ENCODE measurements around the gene STYXL1. TPM values are rescaled to one million over a fixed set of nuclear protein-coding genes. Genes with fewer than 3 reads are reported as not detected.

Gene STYXL1
- total RNA-seq, 1 experiment from 2014 or later: 42.3 TPM

DNA sequence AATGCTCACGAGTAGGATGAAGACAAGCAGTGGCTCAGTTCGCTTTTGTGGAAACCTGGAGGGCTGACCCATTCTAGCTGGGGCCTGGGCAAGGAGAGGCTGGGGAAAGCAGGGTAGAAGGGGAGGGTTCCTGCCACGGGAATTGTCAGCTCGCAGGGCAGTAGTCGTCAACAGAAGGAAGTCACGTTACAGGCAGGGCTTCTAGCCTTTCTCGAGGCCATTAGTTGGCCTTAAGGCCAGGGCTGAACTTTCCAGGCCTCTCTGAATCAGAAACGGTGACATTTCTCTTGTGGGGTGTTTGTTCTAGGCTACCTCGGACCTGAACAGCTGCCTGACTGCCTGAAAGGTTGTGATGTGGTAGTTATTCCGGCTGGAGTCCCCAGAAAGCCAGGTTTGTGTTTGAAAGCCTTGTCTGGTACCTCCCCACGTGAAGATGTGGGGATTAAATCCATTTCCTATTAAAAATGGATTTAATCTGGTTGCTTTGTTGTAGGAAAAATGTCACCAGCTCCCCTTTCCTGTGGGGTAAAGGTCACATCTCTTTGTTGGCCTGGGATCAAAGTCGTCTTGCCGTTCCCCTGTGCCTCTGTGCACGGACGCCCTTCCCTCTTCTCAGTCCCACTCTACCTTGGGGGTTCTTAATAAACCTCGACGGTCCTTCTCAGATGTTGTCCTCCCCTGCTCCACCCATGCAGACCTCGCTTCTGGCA, 9.5 kb upstream of the STYXL1 start:
- no peak for DNase-seq
- H3K36me3 ChIP-seq (ENCODE audit: control insufficient read depth, insufficient read depth, low read length): peaks cover 2% of the 10 kb centered on the region
- no TSS peak for BruUV-seq (replicated peaks)
- POLR2A ChIA-PET: interaction anchor here (1.4 kb wide), 1 partner anchor 9 kb away, joined by 5 read pairs; the partner anchor contains the start of genes MDH2 and STYXL1
- no peaks in the 10 kb centered on the region for H3K27me3 ChIP-seq (replicated peaks; ENCODE audit: control insufficient read depth, insufficient read depth, low read length)
- no peak overlapping the region for H3K27ac Mint-ChIP-seq (ENCODE audit: unreplicated experiment)
- no peaks in the 10 kb centered on the region for H3K27me3 Mint-ChIP-seq (ENCODE audit: insufficient read depth, unreplicated experiment)
- CTCF ChIA-PET: no interaction called here
- intact Hi-C loops (cut with micrococcal nuclease; ENCODE audit: unreplicated experiment): no loop called here
- H3K36me3 Mint-ChIP-seq (ENCODE audit: insufficient read depth, unreplicated experiment): peaks cover 76% of the 10 kb centered on the region
- no peaks in the 10 kb centered on the region for H3K9me3 ChIP-seq
- H3K4me1 ChIP-seq: no peaks in the 10 kb centered on the region
- TF ChIP-seq, protein P1, sequence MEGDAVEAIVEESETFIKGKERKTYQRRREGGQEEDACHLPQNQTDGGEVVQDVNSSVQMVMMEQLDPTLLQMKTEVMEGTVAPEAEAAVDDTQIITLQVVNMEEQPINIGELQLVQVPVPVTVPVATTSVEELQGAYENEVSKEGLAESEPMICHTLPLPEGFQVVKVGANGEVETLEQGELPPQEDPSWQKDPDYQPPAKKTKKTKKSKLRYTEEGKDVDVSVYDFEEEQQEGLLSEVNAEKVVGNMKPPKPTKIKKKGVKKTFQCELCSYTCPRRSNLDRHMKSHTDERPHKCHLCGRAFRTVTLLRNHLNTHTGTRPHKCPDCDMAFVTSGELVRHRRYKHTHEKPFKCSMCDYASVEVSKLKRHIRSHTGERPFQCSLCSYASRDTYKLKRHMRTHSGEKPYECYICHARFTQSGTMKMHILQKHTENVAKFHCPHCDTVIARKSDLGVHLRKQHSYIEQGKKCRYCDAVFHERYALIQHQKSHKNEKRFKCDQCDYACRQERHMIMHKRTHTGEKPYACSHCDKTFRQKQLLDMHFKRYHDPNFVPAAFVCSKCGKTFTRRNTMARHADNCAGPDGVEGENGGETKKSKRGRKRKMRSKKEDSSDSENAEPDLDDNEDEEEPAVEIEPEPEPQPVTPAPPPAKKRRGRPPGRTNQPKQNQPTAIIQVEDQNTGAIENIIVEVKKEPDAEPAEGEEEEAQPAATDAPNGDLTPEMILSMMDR (IDR thresholded peaks at IDR 0.05; ENCODE audit: insufficient read depth in 1 of 2, low read depth in 1 of 2, low read length in 1 of 2, severe bottlenecking in 1 of 2, unreplicated experiment in 1 of 2): no peak
- peaks cover 6% of the 10 kb centered on the region for H3K4me1 Mint-ChIP-seq (ENCODE audit: low read depth, unreplicated experiment)
- H3K9me3 Mint-ChIP-seq (ENCODE audit: unreplicated experiment): no peaks in the 10 kb centered on the region
- no peak overlapping the region for H3K4me3 Mint-ChIP-seq (ENCODE audit: unreplicated experiment)
- no peak overlapping the region for H3K4me3 ChIP-seq (ENCODE audit: low read depth, low read length)

DNA sequence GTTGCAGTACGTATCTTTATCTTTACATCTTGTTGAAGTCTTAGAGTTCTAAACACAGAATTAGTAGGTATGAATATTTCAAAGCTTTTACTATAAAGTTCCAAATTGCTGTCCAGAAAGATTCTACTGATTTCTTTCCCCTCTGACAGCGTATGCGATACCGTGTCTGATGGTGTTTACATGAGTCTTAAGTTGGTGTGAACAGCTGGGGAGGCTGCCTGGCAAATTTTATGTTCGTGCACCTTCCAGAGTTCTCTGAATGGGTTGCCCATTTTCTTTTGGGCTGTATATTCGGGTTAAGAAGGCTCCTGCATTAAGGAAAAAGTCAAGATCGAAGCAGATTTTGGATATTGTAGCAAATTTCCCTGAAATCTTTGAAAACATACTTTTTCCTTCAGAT, 8.4 kb upstream of the STYXL1 start:
- H3K27ac Mint-ChIP-seq (ENCODE audit: unreplicated experiment): no peak overlapping the region
- Histone ChIP-seq H3K4me1 (no peaks in the 10 kb centered on the region), H3K9me3 (no peaks in the 10 kb centered on the region), H3K27me3 (replicated peaks; ENCODE audit: control insufficient read depth, insufficient read depth, low read length) (no peaks in the 10 kb centered on the region), H3K4me3 (ENCODE audit: low read depth, low read length) (no peak overlapping the region), H3K36me3 (ENCODE audit: control insufficient read depth, insufficient read depth, low read length) (peaks cover 2% of the 10 kb centered on the region)
- CTCF ChIA-PET: no interaction called here
- H3K4me3 Mint-ChIP-seq (ENCODE audit: unreplicated experiment): no peak overlapping the region
- intact Hi-C loops (cut with micrococcal nuclease; ENCODE audit: unreplicated experiment): no loop called here
- DNase-seq: no peak
- no TSS peak for BruUV-seq (replicated peaks)
- no peaks in the 10 kb centered on the region for H3K9me3 Mint-ChIP-seq (ENCODE audit: unreplicated experiment)
- H3K36me3 Mint-ChIP-seq (ENCODE audit: insufficient read depth, unreplicated experiment): peaks cover 74% of the 10 kb centered on the region
- H3K4me1 Mint-ChIP-seq (ENCODE audit: low read depth, unreplicated experiment): peaks cover 6% of the 10 kb centered on the region
- POLR2A ChIA-PET: interaction anchor here (0.7 kb wide), 1 partner anchor 36 kb away, joined by 5 read pairs; no protein-coding TSS in a partner anchor
- TF ChIP-seq, protein P1 (IDR thresholded peaks at IDR 0.05; ENCODE audit: insufficient read depth in 1 of 2, low read depth in 1 of 2, low read length in 1 of 2, severe bottlenecking in 1 of 2, unreplicated experiment in 1 of 2): no peak
- no peaks in the 10 kb centered on the region for H3K27me3 Mint-ChIP-seq (ENCODE audit: insufficient read depth, unreplicated experiment)

DNA sequence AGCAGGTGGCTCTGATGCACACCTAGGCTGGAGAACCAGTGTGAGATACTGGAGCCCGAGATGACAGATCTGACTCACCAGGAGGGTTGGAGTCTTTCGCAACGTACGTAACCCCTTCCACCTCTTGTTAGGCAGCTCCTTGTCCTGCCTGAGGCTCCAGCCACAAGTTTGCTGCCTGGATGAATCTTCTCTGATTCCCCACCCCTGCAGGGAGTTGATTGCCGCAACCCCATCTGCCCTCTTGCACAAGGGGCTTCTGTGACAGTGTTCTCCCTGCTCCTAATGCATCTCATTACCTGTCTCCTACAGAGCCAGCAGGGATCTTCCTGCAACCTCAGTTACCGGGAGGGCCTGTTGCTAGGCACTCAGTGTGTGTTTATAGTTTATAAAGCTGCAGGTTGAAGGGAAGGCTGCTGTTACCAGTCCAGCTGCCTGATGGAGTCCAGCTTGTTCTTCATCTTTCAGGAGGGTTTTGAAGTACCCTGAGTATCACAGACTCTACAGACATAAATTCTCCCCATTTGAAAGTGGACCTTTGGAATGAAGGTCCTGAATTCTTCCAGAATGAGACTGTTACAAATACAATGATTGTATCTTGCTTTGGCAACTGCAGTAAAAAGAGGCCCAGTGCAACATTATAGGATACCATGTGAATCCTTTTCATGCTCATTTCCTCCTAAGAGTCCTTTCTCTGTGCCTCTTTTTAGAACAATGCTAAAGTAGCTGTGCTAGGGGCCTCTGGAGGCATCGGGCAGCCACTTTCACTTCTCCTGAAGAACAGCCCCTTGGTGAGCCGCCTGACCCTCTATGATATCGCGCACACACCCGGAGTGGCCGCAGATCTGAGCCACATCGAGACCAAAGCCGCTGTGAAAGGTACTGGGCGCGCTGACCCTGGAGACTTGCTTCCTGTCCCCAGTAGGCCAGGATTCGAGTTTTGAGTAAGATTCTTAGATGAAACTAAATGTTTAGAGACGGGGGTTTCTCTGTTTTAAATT, 6.6 kb upstream of the STYXL1 start:
- Mint-ChIP-seq H3K27ac (ENCODE audit: unreplicated experiment) (no peak overlapping the region), H3K36me3 (ENCODE audit: insufficient read depth, unreplicated experiment) (peaks cover 77% of the 10 kb centered on the region), H3K27me3 (ENCODE audit: insufficient read depth, unreplicated experiment) (no peaks in the 10 kb centered on the region), H3K9me3 (ENCODE audit: unreplicated experiment) (no peaks in the 10 kb centered on the region), H3K4me1 (ENCODE audit: low read depth, unreplicated experiment) (peaks cover 18% of the 10 kb centered on the region), H3K4me3 (ENCODE audit: unreplicated experiment) (no peak overlapping the region)
- ChIA-PET CTCF (no interaction called here), POLR2A (no interaction called here)
- TF ChIP-seq, protein P1 (IDR thresholded peaks at IDR 0.05; ENCODE audit: insufficient read depth in 1 of 2, low read depth in 1 of 2, low read length in 1 of 2, severe bottlenecking in 1 of 2, unreplicated experiment in 1 of 2): no peak
- Histone ChIP-seq H3K4me3 (ENCODE audit: low read depth, low read length) (no peak overlapping the region), H3K4me1 (peaks cover 8% of the 10 kb centered on the region; the same call in 1 of the 2 replicates), H3K27me3 (replicated peaks; ENCODE audit: control insufficient read depth, insufficient read depth, low read length) (no peaks in the 10 kb centered on the region), H3K36me3 (ENCODE audit: control insufficient read depth, insufficient read depth, low read length) (peaks cover 2% of the 10 kb centered on the region), H3K9me3 (no peaks in the 10 kb centered on the region)
- intact Hi-C loops (cut with micrococcal nuclease; ENCODE audit: unreplicated experiment): no loop called here
- DNase-seq: peak; percentile 56 to 60
- BruUV-seq (replicated peaks): no TSS peak
